Suprapubic skin (tissue), 4 donors: Measurements from ENCODE around the gene GAB4. TPM values are rescaled to one million over a fixed set of nuclear protein-coding genes. Genes with fewer than 3 reads are reported as not detected.

ENCODE experiments used
- DNase-seq, 2 donors: peaks; one replicate each; pipeline ENCODE4 v3.0.0-alpha.2; 2019; ENCODE audit warnings: low spot score in 2 of 2
- H3K27ac ChIP-seq: fragments of 200-600 bp; sonication (generic); one replicate; pipeline ENCODE4 v1.5.1; 2019
- H3K27me3 ChIP-seq: fragments of 200-600 bp; sonication (generic); one replicate; pipeline ENCODE4 v1.5.1; 2019
- H3K36me3 ChIP-seq: fragments of 200-600 bp; sonication (generic); one replicate; pipeline ENCODE4 v1.5.1; 2019
- H3K4me1 ChIP-seq: fragments of 200-600 bp; sonication (generic); one replicate; pipeline ENCODE4 v1.5.1; 2019
- H3K4me3 ChIP-seq: fragments of 200-600 bp; sonication (generic); one replicate; pipeline ENCODE4 v1.5.1; 2019; ENCODE audit warnings: mild to moderate bottlenecking
- H3K9me3 ChIP-seq: fragments of 200-600 bp; sonication (generic); one replicate; pipeline ENCODE4 v1.5.1; 2019
- EP300 ChIP-seq: sonication (generic); formaldehyde crosslinking; IDR thresholded peaks from one replicate; pipeline ENCODE4 v1.6.1; 2017; ENCODE audit warnings: antibody characterized with exemption
- POLR2A ChIP-seq, 2 donors: fragments of 450-650 bp; IDR thresholded peaks; one replicate each; pipeline ENCODE4 v1.6.1; 2017; ENCODE audit warnings: antibody characterized with exemption in 2 of 2, mild to moderate bottlenecking in 2 of 2, moderate library complexity in 2 of 2
- POLR2AphosphoS5 ChIP-seq, 3 donors: sonication (generic); formaldehyde crosslinking; IDR thresholded peaks; one replicate each; pipeline ENCODE4 v1.6.1; 2017; ENCODE audit warnings: antibody characterized with exemption in 3 of 3
- WGBS: methylation state at CpG from one replicate; pipeline ENCODE4 v1.1.5; 2018; 5-methylcytosine and 5-hydroxymethylcytosine counted together
- total RNA-seq, 4 donors: library from RNA; depleted of rRNA; stranded (reverse); fragments of >200 nt; gene quantifications; one replicate each; pipeline ENCODE4 v1.1.0, GENCODE V29; 2016
- TF ChIP-seq, protein P1 (sequence below), 2 donors: fragments of 200-600 bp in 1 of 2; fragments of 450-650 bp in 1 of 2; sonication (generic) in 1 of 2; IDR thresholded peaks; one replicate each; pipeline ENCODE4 v1.5.1; 2016 to 2019; ENCODE audit warnings: antibody characterized with exemption in 2 of 2, mild to moderate bottlenecking in 1 of 2, moderate library complexity in 1 of 2

The GAB4 gene
- total RNA-seq, 4 donors from 2014 or later: 0.21 to 0.32 TPM; not detected in 2

DNA sequence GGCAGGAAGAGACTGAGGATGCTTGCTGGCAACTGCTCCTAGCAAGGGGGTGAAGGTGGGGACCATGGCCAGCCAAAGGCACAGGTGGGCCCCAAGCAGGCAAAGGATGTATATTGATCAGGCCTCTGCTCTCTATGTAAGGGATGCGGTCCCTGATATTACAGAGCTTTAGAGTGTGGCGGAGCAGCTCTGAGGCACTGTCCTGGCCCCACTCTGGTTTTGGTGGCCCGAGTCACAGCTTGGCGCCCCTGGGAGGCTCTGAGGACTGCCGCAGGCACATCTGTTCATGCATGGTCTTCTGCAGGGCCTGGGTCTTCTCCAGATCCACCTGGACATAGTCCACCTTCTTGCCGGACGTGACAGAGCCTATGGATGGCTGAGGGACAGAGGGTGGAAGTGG lies 45.5 kb downstream of the GAB4 start:
- WGBS: 100% methylated on average over 2 of the region's 7 CpGs
- Histone ChIP-seq H3K36me3 (no peaks in the 10 kb centered on the region), H3K27me3 (no peaks in the 10 kb centered on the region), H3K27ac (no peak overlapping the region), H3K9me3 (no peaks in the 10 kb centered on the region), H3K4me1 (no peaks in the 10 kb centered on the region), H3K4me3 (no peak overlapping the region)
- no peak for DNase-seq
- no peak for TF ChIP-seq EP300
- TF ChIP-seq, protein P1, sequence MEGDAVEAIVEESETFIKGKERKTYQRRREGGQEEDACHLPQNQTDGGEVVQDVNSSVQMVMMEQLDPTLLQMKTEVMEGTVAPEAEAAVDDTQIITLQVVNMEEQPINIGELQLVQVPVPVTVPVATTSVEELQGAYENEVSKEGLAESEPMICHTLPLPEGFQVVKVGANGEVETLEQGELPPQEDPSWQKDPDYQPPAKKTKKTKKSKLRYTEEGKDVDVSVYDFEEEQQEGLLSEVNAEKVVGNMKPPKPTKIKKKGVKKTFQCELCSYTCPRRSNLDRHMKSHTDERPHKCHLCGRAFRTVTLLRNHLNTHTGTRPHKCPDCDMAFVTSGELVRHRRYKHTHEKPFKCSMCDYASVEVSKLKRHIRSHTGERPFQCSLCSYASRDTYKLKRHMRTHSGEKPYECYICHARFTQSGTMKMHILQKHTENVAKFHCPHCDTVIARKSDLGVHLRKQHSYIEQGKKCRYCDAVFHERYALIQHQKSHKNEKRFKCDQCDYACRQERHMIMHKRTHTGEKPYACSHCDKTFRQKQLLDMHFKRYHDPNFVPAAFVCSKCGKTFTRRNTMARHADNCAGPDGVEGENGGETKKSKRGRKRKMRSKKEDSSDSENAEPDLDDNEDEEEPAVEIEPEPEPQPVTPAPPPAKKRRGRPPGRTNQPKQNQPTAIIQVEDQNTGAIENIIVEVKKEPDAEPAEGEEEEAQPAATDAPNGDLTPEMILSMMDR (IDR thresholded peaks at IDR 0.05): no peak
- TF ChIP-seq POLR2AphosphoS5 (IDR thresholded peaks at IDR 0.05): no peak
- no peak for TF ChIP-seq POLR2A (IDR thresholded peaks at IDR 0.05)

DNA sequence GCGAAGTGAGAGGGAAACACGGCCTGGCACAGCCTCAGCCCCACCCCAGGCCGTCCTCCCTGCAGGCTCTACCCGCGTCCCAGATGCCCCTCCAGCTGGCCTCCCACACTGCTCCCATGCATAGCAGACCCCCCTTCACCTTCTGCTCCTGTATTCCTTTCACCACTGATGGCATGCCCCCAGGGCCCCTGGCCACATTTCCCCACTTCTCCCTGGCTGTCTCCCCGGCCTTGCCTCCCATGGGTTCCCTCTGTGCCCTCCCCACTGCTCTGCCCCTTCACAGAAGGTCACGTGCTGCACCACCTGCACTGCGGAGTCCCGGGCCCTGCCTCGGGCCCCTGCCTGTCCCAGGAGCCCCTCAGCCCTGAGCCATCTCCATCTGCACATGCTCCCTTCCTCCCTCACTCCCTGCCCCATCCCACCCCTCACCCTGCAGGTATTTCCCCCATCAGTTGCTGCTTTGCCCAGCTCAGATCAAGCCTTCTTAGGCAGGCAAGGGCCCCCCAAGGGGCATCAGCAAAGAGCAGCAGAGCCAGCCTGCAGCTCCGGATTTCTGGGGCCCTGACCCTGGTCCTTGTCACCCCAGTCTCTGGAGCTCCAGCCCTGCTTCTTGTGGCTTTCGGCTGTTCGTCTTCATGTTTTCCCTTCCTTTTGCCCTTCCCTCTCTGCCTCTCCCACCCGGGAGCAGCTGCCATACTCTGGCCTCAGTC lies 46.4 kb downstream of the GAB4 start:
- TF ChIP-seq EP300: no peak
- TF ChIP-seq, protein P1 (IDR thresholded peaks at IDR 0.05): no peak
- no peaks in the 10 kb centered on the region for H3K9me3 ChIP-seq
- DNase-seq: no peak
- WGBS: 75% methylated on average over 14 of the region's 14 CpGs
- no peak overlapping the region for H3K27ac ChIP-seq
- H3K4me1 ChIP-seq: no peaks in the 10 kb centered on the region
- no peak overlapping the region for H3K4me3 ChIP-seq
- no peaks in the 10 kb centered on the region for H3K36me3 ChIP-seq
- H3K27me3 ChIP-seq: no peaks in the 10 kb centered on the region

DNA sequence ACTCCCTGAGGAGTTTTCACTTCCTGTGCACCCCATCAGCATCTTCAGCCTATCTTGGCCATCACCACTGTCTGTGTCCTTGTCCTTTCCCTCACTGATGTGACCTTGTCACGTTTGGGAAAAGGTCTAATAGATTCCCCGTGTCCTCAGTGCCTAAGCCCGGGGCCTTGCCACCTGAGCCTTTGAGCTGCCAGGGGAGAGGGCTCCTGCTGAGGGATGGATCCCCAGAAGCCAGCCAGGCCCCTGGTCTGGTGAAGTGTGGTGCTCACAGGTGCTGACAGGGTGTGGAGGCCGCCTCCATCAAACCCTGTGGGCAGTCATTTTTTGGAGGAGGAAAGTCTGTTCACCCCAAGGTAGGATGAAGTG lies 47.2 kb downstream of the GAB4 start:
- no peak for TF ChIP-seq EP300
- TF ChIP-seq POLR2A (IDR thresholded peaks at IDR 0.05): no peak
- TF ChIP-seq, protein P1 (IDR thresholded peaks at IDR 0.05): no peak
- no peak for TF ChIP-seq POLR2AphosphoS5 (IDR thresholded peaks at IDR 0.05)
- 85% methylated on average over 4 of the region's 4 CpGs for WGBS
- no peaks in the 10 kb centered on the region for H3K36me3 ChIP-seq
- no peaks in the 10 kb centered on the region for H3K4me1 ChIP-seq
- no peak overlapping the region for H3K4me3 ChIP-seq
- H3K27me3 ChIP-seq: no peaks in the 10 kb centered on the region
- no peaks in the 10 kb centered on the region for H3K9me3 ChIP-seq
- no peak overlapping the region for H3K27ac ChIP-seq
- no peak for DNase-seq

DNA sequence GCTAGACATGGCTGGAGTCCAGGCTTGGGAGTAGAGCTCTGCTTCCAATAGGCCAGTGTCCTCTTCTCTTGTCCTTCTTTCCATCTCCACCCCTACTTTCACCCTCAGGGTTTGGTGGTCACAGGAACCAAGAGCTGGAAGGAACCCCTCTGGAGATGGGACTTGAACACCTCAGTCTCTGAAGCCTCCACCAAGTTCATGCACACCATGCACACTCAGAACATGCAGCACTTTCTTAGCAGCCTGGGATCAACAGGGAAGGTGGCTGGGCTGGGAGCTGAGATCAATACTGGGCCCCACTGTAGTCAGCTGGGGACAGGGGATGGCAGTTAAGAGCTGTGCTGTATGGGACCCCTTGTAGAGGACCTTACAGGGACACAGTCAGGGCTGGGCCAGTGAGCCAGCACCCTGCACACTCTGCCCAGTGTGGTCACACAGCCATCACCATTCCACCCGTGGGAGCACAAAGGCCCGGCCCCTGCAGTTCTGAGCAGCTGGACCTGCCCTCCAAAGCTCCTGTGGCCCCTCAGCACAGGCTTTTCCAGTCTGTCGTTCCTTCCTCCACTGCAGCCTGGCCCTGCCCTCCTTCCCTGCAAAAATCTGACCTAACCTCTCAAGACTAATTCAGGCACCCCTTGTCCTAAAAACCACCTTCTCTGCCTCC lies 47.7 kb downstream of the GAB4 start:
- Histone ChIP-seq H3K4me1 (no peaks in the 10 kb centered on the region), H3K9me3 (no peaks in the 10 kb centered on the region), H3K27ac (no peak overlapping the region), H3K36me3 (no peaks in the 10 kb centered on the region), H3K4me3 (no peak overlapping the region), H3K27me3 (no peaks in the 10 kb centered on the region)
- no peak for TF ChIP-seq POLR2A (IDR thresholded peaks at IDR 0.05)
- TF ChIP-seq, protein P1 (IDR thresholded peaks at IDR 0.05): no peak
- no peak for TF ChIP-seq POLR2AphosphoS5 (IDR thresholded peaks at IDR 0.05)
- no peak for TF ChIP-seq EP300
- 74% methylated on average over 3 of the region's 3 CpGs for WGBS
- no peak for DNase-seq

- H3K4me3 ChIP-seq: no peak overlapping the region
- no peaks in the 10 kb centered on the region for H3K27me3 ChIP-seq
- no peaks in the 10 kb centered on the region for H3K36me3 ChIP-seq
- no peaks in the 10 kb centered on the region for H3K4me1 ChIP-seq
- no peak for DNase-seq
- WGBS: 83% methylated on average over 10 of the region's 10 CpGs
- no peaks in the 10 kb centered on the region for H3K9me3 ChIP-seq
- H3K27ac ChIP-seq: no peak overlapping the region
- TF ChIP-seq, protein P1 (IDR thresholded peaks at IDR 0.05): no peak
- no peak for TF ChIP-seq POLR2A (IDR thresholded peaks at IDR 0.05)
- no peak for TF ChIP-seq POLR2AphosphoS5 (IDR thresholded peaks at IDR 0.05)
- no peak for TF ChIP-seq EP300
These were observed 48.6 kb downstream of the GAB4 start for GRCh38 chr22:16959345-16959930.
